ENCODE results near the gene EPHB3.
A peak's percentile ranks its signal among the peaks of the same experiment; 100 is the strongest.

EPHB3 gene

DNA sequence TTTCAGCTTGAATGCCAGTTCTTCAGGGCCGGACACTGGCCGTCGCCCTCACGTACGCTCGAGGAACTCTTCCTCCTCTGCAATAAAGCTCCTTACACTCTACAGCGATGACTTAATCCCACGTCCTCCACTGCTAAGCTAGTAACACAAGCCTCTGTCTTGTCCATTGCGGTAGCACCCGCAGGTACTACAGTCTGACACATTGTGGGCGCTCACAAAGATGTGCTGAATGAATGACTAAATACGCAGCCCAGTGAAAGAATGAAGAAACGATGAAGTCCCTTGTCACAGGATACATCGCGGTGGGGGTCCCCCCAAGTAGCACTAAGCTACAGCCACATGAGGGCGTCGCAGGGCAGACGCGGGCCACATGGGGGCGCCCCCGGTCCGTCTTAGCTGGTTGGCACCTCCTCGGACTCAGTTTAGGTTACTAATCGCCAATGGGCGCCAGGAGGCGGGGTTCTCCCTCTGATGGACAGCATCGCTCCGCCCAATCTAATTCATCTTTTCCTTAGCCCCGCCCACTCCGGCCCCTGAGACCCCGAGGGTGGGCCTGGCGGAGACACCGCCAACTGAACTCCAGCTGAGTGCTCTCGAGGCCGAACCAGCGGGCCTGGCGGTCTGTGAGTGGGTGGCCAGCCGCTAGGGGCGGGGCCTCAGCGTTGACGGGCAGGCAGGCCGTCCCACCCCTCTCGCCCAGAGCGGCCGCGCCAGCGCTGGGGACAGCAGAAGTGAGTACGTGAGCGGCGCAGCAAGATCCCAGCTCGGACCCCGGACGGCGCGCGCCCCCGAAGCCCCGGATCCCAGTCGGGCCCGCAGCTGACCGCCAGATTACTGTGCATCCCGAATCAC, at the start of gene EPHB3:
Gene EPHB3, plus strand, starts transcription at position 725 of the 852 bp plus-strand sequence. CDS start 451 bp downstream, outside the sequence.
- DNase-seq, result peak; percentile 94

GRCh38 chr3:184512621-184513020, 49.0 kb upstream of the EPHB3 start:
- no peak for DNase-seq

- peak; percentile 86 for DNase-seq
Measured at GRCh38 chr3:184513276-184514170, 48.1 kb upstream of the EPHB3 start.

- no peak for DNase-seq
Measured at GRCh38 chr3:184514171-184514490, 47.5 kb upstream of the EPHB3 start.

- DNase-seq, result no peak
Measured at GRCh38 chr3:184523825-184524615, 37.6 kb upstream of the EPHB3 start.

- peak; percentile 58 for DNase-seq
Measured at GRCh38 chr3:184524981-184525336, 36.6 kb upstream of the EPHB3 start.

DNA sequence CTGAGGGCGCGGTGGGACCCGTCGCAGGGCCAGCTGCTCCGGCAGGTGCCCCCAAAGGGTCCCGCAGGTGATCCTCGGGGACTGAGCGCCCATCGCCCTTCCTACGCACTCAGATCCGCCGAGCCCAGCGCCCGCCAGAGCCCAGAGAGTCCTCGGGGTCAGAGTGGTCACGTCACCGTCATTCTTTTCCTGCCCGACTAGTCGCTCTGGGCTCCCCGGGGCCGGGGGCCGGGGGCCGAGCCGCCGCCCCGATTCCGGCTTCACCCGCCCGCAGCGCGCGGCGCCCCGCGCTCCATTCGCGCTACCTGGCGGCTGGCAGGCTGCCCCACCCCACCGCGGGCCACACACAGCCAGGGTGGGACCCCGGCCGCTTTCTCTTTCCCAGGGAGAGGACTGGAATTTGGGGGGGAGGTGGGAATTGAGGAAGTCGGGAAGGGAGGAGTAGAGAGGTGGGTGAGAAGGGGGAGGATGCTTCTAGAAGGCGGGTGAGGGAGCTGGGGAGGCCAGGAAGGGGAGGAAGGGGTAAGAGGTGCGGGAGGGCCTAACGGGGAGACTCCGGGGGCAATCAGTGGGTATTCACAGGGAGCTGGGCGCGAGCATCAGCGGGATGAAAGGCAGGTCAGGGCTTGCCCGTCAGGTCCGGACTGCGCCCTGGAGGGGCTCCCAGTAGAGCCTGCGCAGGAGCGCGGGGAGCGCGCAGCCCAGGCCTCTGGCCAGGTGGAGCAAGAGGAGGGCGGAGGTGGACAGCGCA, 36.1 kb upstream of the EPHB3 start:
- peak; percentile 41 for DNase-seq

GRCh38 chr3:184526088-184526433, 35.5 kb upstream of the EPHB3 start:
- no peak for DNase-seq

- no peak for DNase-seq
Measured at GRCh38 chr3:184531626-184532280, 29.8 kb upstream of the EPHB3 start.

DNA sequence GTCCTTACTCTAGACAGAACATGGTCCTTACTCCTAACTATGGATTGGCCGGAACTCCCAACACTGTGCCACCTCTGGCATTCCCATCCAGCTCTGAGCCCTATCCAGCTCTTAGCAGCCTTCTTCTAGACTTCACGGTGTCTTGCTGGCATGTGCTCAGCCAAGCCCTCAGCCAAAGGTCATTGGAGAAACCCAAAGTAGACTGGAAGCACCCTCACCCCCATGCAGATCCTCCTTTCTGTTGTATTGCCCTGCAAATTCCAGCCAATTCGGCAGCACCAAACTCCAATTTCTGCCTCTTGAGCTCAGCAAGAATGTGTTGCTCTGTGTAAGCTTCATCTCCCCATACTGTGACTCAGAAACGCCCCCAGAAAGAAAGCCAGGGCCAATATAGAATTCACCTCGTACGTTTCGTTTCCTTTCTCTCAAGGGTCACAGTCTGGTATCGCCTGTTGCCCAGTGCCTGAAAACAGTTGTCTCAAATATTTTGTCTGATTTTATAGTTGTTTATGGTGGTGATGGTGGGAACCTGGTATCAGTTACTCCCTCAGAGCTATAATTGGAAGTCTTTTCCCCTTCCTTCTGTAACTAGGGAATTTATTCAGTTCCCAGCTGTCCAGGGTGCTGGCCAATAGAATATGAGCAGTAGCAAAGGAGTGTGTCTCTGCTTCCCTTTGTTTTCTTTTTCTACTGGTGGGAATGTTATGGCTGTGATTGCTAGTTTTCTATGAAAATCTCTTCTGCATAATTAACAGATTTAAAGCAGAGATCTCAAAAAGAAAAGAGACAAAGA, 28.4 kb upstream of the EPHB3 start:
- no peak for DNase-seq

DNA sequence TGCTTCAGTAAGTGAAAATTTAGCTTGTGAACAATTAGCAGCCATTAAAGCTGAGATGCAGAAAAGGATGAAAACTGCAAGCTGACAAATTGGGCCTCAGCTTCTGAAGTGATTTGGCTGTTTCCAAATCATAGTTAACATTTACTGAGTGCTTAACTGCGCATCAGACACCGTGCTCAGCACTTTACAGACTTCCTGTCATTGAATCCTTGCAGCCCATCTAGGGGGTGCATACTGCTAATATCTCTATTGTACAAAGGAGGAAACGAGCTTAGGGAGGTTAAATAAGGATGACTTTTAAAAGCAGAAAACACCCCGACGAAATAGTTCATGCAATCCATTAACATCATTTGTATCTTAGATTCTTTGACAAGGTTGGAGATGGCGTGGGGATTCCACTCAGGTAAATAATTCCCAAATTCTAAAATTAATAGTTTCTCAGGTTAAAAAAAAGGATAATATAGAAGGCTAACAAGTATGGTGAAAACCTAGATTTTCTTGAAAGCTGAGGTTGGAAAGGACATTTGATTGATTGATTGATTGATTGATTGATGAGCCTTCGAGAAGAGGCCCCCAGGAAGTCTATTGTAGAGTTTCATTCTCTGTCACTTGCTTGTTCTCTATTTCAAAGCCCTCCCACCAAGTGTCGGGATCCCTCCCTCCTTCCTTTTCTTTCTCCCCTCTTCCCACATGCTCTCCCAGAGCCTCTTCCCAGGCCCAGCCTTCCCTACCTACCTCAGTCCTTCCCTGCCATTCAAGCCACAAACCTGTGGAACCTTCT, 23.5 kb upstream of the EPHB3 start:
- no peak for DNase-seq

- no peak for DNase-seq
Measured at GRCh38 chr3:184538666-184539431, 22.7 kb upstream of the EPHB3 start.

DNA sequence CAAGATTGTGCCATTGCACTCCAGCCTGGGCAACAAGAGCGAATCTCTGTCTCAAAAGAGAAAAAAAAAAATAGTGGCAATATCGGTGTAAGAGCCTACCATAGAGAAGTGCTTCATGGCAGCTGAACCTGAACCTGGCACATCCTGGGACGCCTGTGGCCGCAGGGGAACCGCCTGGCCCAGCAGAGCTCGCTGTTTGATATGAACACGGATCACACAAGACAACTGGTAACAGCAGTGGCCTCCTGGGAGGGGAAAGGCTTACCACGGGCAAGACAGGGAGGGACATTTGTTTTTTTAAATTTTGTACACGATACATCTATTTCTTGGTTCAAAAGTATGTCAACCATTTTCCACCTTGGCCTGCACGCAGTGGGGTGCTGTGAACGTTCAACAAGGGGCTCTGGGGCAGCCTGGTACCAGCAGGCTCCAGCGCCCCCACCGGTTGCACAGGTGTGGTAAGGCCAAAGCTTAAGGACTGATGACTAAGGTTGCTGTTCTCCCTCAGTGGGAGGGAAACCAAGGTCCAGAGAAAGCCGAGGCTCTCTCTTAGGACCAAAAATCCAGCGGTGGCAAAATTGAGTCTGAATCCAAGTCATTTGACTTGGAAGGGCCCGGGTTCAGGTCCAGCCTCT, 21.7 kb upstream of the EPHB3 start:
- DNase-seq, result no peak

- peak; percentile 88 for DNase-seq
Measured at GRCh38 chr3:184540777-184541681, 20.6 kb upstream of the EPHB3 start.

GRCh38 chr3:184541886-184542562, 19.6 kb upstream of the EPHB3 start:
- no peak for DNase-seq

GRCh38 chr3:184542577-184542976, 19.0 kb upstream of the EPHB3 start:
- no peak for DNase-seq

- DNase-seq, result no peak
Measured at GRCh38 chr3:184543256-184543655, 18.3 kb upstream of the EPHB3 start.

All from CD4-positive, alpha-beta T cell treated with Interleukin-17A for 4 hours (primary cell).